ENCODE results near the gene EIF2B2. TPM values are rescaled to one million over a fixed set of nuclear protein-coding genes. Genes with fewer than 3 reads are reported as not detected.

The EIF2B2 gene
- total and polyA plus RNA-seq, 10 of the 15 experiments (the other 5 are each of a cell fraction or from before 2014, with no cell fraction given): 17.4 to 168 (median 65.5) TPM

- CTCF ChIA-PET: interaction anchor here (1.1 to 2.4 kb wide), 6 partner anchors 9 to 102 kb away, joined by 3 to 12 read pairs (median 6); partner anchors contain the start of gene ACYP1
- WGBS (ENCODE audit: insufficient coverage, insufficient replicate concordance, low lambda C conversion rate, missing lambda C conversion rate): 100% methylated on average over 3 of the region's 3 CpGs
- Histone ChIP-seq H3K4me1 (ENCODE audit: control insufficient read depth, insufficient read depth, low read length) (no peaks in the 10 kb centered on the region), H3K27me3 (replicated peaks in 1 of 2; ENCODE audit: control insufficient read depth in 2 of 2, insufficient read depth in 2 of 2, low read length in 1 of 2) (no peaks in the 10 kb centered on the region), H3K4me3 (no peak overlapping the region), H3K36me3 (ENCODE audit: control insufficient read depth in 2 of 2, insufficient read depth in 2 of 2, low read length in 1 of 2) (no peaks in the 10 kb centered on the region), H3K79me2 (ENCODE audit: control insufficient read depth, insufficient read depth, low read length) (peaks cover 16% of the 10 kb centered on the region), H3K27ac (ENCODE audit: control insufficient read depth, insufficient read depth) (no peak overlapping the region), H3K4me2 (ENCODE audit: control insufficient read depth, insufficient read depth) (no peak overlapping the region; the same call in 1 of the 2 replicates), H4K20me1 (ENCODE audit: control insufficient read depth, insufficient read depth) (no peaks in the 10 kb centered on the region), H3K9ac (ENCODE audit: control insufficient read depth, insufficient read depth, low read length) (no peak overlapping the region), H2AFZ (ENCODE audit: control insufficient read depth, low read depth, low read length) (no peak overlapping the region), H3K9me3 (replicated peaks; ENCODE audit: control insufficient read depth, insufficient read depth, low read length) (no peaks in the 10 kb centered on the region; the same call in 2 of the 3 replicates)
- TF ChIP-seq EGR1 (IDR thresholded peaks at IDR 0.05; ENCODE audit: borderline replicate concordance in 1 of 2, low read depth in 2 of 2, low read length in 2 of 2) (no peak), PAX5 (IDR thresholded peaks at IDR 0.05; ENCODE audit: borderline replicate concordance, low read depth, low read length) (no peak), ZNF687 (IDR thresholded peaks at IDR 0.05) (no peak), ZBTB11 (CRISPR knock-in tag; IDR thresholded peaks at IDR 0.05) (no peak), NFIC (IDR thresholded peaks at IDR 0.05; ENCODE audit: low read depth, low read length) (no peak), PML (IDR thresholded peaks at IDR 0.05; ENCODE audit: low read length) (no peak), HSF1 (IDR thresholded peaks at IDR 0.05; ENCODE audit: low read depth, low read length) (no peak)
- POLR2A ChIA-PET: interaction anchor here (0.9 to 2.4 kb wide), 3 partner anchors 13 to 108 kb away, joined by 3 to 19 read pairs (median 4); partner anchors contain the start of gene ACYP1
- FAIRE-seq (no peak), ATAC-seq (no peak), DNase-seq (ENCODE audit: low read depth, low spot score) (no peak)
- no TSS peak for BruUV-seq (replicated peaks)
- intact Hi-C loops (cut with micrococcal nuclease; ENCODE audit: unreplicated experiment) (no loop called here), in situ Hi-C loops (cut with MboI) (no loop called here)
- SMC1A ChIA-PET (ENCODE audit: uncharacterized antibody, unreplicated experiment): interaction anchor here (0.6 to 2.3 kb wide), 5 partner anchors 14 to 189 kb away, joined by 3 to 14 read pairs (median 3); partner anchors contain the start of gene ACYP1
- RAD21 ChIA-PET (ENCODE audit: unreplicated experiment): interaction anchor here (3.3 kb wide), 1 partner anchor 14 kb away, joined by 13 read pairs; the partner anchor contains the start of gene ACYP1
Observed at GRCh38 chr14:75049731-75050201, 47.0 kb downstream of the EIF2B2 start.

Data from GM12878 (cell line).